ENCODE data around the gene HDAC8.
"Not testable (repeated sequence)": the region's sequence is repeated elsewhere in the genome, so short reads cannot be mapped to it uniquely, and the experiment has no call there.

The HDAC8 gene

DNA sequence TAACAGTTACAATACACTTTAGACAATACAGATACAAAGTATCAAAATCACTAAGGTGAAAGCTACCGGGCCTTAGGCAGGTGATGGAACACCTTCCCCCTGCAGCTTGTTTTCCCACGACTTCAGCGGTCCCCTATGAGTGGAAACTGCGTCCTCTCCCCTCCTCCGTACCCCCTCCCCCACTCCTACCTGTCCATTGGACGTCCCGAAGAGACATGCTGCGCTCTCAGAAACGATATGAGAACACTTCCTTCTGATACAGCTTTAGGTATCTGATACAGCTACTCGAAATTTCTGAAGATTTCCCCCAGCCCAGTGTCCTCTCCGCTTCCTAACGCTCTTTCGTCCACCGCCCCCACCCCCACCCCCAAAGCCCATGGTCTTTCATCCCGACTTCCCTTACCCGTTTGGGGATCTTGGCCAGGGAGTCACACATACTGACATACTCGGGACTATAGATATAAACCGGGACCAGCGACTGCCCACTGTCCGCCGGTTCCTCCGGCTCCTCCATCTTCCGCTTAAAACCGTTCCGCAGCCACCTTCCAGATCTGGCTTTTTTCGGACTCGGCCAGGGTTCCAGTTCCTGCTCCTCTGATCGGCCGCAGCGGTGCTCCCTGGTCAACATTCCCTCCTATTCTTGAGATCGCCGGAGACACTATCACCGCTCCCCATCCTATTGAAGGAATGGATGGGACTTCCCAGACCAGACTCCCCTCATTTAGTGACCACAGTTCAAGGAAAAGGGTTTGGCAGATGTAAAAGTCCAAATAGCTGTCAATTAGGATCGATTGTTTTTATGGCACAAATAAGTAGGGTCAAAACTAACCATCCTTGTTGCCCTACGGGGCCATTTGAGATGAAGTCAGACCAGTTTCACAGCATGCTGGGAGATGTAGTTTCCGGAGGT lies at the start of gene HDAC8:
Gene HDAC8 (minus strand): TSS at position 596 of the 910 bp plus-strand sequence. CDS start 82 bp downstream, at position 514.
- DNase-seq = peak; percentile 67 to 72

- no peak for DNase-seq
Measured at GRCh38 chrX:72621625-72622485, 49.2 kb upstream of the HDAC8 start.

- DNase-seq = no peak
Measured at GRCh38 chrX:72621163-72621562, 48.5 kb upstream of the HDAC8 start.

GRCh38 chrX:72620550-72621145 lies 48.0 kb upstream of the HDAC8 start:
- no peak for DNase-seq

GRCh38 chrX:72609313-72609712 lies 36.7 kb upstream of the HDAC8 start:
- no peak for DNase-seq

DNA sequence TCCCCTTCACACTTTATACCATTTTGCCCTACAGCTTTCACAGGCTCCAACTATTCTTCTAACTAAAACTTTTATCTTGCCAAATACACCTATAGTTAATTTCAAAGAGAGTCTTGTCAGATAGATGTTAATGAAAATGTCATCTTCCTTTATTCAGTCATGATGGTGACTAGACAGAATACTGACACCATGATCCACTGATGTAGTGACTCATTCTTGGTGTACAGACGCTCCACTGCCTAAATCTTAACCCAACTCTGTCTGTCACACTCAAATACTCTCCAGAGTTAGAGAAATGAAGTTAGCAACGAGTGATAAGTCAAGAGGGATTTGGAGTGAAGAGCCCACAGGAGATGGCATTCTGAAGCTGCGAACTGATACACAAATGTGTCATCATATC lies 32.1 kb upstream of the HDAC8 start:
- DNase-seq = no peak

DNA sequence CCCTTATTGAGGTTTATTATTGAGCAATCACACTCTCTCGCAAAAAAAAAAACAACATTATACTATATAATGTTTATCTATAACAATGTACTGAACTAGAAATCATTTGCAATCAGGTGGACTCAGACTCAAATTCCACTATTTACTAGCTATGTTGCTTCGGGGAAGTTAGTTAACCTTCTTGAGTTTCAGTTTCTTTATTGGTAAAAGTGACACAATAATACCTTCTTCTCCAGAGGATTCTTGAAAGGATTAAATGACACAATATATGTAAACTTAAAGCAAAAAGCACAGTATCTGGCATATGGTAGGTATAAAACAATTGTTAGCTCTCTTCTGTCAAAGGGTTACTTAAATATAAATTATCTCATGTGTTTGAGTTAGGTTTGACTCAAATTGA lies 31.5 kb upstream of the HDAC8 start:
- DNase-seq = no peak

DNA sequence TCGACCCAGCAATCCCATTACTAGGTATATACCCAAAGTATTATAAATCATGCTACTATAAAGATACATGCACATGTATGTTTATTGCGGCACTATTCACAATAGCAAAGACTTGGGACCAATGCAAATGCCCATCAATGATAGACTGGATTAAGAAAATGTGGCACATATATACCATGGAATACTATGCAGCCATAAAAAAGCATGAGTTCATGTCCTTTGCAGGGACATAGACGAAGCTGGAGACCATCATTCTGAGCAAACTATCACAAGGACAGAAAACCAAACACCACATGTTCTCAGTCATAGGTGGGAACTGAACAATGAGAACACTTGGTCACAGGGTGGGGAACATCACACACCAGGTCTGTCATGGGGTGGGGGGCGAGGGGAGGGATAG lies 18.4 kb upstream of the HDAC8 start:
- DNase-seq = not testable (repeated sequence)

DNA sequence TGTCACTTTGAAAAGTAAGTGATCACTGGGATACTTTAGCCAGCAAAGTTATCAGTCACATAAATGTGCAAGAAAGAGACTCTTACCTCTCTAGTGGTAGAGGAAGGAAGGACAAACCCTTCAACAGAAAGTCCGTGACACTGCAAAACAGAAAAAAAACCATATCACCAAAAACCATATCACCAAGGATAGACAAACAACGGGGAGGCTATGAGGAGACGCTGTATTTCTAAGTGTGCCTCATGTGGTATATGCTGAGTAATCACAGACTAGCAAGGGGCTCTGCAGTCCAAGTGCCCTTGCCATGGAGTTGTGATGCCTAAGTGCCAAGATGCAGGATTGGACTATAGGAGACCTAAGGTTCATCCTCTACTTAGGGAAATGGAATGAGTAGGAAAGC lies 11.5 kb upstream of the HDAC8 start:
- no peak for DNase-seq

- peak; percentile 42 for DNase-seq
Measured at GRCh38 chrX:72576141-72576894, 3.7 kb upstream of the HDAC8 start.

DNA sequence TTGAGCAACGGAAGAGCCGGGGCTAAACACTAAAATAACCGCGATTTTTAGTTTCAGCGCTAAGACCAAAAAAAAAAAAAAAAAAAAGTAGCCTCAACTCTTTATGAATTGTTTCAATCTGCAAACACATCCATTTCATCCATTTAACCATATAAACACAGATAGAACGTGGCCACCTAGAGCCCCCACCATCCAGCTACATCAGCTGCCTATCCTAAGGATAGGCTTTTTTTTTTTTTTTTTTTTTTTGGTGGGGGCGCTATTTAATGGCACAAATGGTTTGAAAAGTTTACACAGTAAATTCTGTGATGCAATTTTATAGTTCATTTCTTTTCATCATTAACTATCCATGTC lies 492 bp upstream of the HDAC8 start:
- DNase-seq = no peak

DNA sequence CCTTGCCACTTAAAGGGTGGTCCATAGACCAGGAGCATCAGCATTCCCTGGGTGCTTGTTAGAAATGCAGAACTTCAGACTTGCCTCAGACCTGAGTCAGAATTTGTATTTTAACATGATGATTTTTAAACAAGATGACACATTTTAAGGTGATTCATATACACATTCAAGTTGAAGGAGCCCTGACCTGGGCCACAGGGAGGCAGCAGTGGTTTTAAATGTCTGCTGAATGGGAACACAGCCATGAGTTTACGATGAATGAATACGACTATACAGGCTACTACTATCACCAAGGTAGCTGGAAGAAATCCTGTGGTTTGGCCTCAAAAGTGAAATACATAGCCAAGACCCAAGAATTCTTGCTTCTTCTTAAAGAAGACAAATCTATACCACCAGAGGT lies 2.9 kb downstream of the HDAC8 start:
- no peak for DNase-seq

DNA sequence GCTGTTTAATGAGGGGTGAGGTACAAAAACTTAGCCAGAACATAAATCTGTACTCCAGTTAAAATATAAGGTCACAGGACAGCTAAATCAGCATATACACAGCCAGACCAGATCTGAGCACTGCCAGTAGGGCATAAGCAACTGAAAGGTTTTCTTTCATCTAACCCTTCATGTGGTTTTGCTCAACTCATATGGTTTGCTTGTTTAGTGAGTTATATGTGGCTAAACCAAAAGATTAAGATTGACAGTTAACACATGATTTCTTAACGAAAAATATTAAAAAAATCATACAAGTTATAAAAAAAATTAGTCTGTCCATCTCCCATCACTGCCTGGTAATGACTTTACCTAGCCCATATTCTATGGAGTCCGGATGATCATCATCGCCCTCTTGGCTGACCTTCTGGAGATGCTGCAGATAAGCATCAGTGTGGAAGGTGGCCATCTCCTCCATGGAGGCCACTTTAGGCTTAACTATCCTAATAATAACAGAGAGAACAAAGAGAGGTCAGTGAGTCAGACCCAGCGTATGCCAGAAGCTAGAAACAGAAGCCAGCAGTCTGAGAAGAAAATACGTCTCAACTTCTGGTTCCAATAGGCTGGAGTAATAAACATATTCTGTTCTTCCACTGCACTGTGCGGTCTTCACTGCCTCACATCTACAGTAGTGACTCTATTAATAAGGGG lies 4.1 kb downstream of the HDAC8 start:
- DNase-seq = no peak

DNA sequence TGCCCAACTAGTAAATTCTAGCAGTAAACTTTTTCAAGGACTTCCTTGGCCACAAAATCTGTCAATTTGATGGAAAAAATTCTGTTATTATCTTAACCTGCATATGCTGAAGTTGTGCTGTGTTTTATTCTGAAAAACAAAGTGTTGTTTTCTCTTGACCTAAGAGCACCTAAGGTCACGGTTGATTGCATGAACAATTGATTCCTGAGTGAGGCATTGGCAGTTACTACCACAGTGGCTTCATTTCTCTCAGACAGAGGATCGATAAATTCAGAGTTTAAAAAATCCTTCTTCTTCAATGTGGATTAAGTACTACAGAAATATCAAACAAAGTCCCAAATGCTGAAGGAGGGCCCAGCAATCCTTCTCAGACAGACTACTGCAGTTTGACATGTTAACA lies 6.2 kb downstream of the HDAC8 start:
- DNase-seq = no peak

- not testable (repeated sequence) for DNase-seq
Measured at GRCh38 chrX:72559655-72560054, 13.0 kb downstream of the HDAC8 start.

DNA sequence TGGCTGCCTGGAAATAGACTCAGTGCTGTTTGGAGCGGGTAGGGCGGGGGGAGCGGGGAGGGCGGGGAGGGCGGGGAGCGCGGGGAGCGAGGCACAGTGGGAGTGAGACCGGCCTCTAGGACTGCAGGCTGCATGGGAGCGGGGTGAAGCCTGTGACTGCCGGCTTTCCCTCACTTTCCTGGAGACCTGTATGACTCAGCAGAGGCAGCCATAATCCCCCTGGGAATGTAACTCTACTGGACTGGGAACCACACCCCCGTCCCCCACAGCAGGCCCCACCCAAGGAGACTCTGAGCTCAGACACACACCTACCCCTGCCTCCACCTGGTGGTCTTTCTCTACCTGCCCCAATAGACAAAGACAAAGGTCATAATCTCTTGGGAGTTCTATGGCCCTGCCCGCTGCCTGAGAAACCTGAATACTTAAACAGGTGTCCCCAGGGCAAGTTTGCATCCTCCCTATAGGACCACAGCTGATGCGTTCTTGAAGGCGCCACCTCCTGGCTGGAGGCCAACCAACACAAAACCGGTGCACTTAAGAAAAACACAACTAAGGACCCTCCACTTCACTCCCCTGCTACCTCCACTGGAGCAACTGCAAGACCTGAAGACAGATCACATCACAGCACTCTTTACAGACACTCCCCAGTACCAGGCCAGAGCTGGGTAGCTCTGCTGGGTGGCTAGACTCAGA lies 18.0 kb downstream of the HDAC8 start:
- DNase-seq = no peak

GRCh38 chrX:72552443-72552842 lies 20.2 kb downstream of the HDAC8 start:
- not testable (repeated sequence) for DNase-seq

GRCh38 chrX:72545990-72546389 lies 26.7 kb downstream of the HDAC8 start:
- DNase-seq = no peak

- no peak for DNase-seq
Measured at GRCh38 chrX:72540318-72540717, 32.3 kb downstream of the HDAC8 start.

GRCh38 chrX:72539822-72540221 lies 32.8 kb downstream of the HDAC8 start:
- DNase-seq = no peak

- DNase-seq = no peak
Measured at GRCh38 chrX:72536542-72536941, 36.1 kb downstream of the HDAC8 start.

DNA sequence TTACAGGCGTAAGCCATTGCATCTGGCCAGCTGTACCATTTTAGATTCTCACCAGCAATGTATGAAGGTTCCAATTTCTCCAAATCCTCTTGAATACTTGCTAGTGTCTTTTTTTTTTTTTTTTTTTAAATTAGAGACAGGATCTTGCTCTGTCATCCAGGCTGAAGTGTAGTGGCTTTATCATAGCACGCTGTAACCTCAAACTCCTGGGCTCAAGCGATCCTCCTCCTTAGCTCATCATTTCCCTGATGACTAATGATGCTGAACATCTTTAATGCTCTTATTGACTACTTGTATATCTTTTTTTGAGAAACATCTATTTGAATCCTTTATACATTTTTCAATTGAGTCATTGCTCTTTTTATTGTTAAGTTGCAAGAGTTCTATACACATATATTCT lies 40.3 kb downstream of the HDAC8 start:
- DNase-seq = no peak
